Stimulated activated CD8-positive, alpha-beta memory T cell treated with anti-CD3 and anti-CD28 coated beads, Interleukin-15, amount 100 ng/mL, for 48 hours (primary cell): ENCODE measurements around the gene AMFR.

Source experiments
- DNase-seq, 2 donors: peaks; one replicate each; pipeline ENCODE4 v3.0.0-alpha.2; 2020; ENCODE audit warnings: low read depth in 2 of 2

The AMFR gene

GRCh38 chr16:56425439-56425832 is at the start of gene AMFR:
Gene AMFR (minus strand): TSS chr16:56425545. CDS start chr16:56425327, 218 bp downstream.
- DNase-seq, result peak; percentile 63 to 68

GRCh38 chr16:56470666-56471065 is 45.3 kb upstream of the AMFR start:
- DNase-seq, result no peak

- DNase-seq, result no peak
These were observed 44.9 kb upstream of the AMFR start for GRCh38 chr16:56470232-56470631.

- DNase-seq, result no peak
These were observed 44.4 kb upstream of the AMFR start for GRCh38 chr16:56469748-56470147.

DNA sequence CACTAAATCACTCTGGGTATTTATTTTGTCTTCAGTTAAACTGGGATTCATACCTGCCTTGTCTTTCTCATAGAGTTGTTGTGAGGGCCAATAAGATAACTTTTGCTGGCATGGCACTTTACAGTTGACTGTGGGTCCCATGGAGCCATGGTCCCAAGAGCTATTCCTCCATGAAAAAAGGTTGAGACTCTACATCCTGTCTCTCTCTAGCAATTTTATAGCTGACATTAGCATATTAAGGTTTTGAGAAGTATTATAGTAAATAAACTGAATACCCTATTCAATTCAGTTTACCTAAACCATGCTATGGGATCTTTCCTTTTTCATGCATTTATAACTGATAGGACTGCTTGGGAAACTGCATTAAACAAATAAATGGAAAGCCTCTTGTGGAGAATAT is 43.5 kb upstream of the AMFR start:
- DNase-seq, result no peak

DNA sequence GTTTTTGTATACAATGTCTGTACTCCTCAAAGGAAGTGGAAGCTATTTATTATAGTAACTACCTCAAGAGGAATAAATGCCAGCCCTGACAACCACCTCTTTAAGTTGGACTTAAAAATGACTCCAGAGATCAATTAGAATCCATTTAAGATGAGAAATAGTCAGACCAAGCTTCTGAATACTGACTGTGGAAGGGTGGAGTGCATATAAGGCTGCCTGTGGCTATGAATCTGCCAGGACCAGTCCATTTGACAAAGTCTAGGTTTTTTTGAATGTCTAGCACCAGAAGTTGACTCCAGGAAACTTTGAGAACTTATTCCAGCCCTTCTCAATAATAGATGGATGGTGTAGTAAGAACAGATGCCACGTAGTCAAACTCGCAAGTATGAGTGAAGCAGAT is 41.0 kb upstream of the AMFR start:
- no peak for DNase-seq

GRCh38 chr16:56463153-56463552 is 37.8 kb upstream of the AMFR start:
- no peak for DNase-seq

DNA sequence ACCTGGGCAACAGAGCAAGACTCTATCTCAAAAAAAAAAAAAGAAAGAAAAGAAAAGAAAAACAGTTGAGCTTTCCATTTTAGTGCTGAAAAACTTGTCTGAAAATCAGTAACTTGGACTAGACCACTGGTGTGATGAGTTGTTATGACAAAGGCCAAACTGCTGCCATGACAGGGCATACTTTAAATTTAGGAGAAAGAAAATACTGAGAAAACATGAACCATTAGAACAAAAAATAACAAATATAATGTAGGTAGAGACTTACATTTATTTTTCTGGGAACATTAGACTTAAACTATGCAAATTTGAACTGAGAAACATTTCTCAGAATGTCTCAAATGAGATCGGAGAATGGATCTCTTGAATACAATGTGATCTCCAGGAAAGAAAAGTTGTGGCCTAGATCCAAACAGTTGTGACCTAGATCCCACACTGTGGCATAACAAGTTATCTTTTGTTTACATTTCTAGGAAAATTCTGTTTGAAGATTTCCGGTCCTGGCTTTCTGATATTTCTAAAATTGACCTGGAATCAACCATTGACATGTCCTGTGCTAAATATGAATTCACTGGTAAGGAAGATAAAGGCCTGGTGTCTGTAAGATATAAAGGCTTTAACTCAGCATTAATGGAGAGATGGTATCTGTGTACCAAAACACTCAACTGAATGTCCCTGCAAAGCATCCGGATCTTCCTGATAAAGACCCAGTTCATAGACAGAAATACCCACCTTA is 36.9 kb upstream of the AMFR start:
- DNase-seq, result no peak

DNA sequence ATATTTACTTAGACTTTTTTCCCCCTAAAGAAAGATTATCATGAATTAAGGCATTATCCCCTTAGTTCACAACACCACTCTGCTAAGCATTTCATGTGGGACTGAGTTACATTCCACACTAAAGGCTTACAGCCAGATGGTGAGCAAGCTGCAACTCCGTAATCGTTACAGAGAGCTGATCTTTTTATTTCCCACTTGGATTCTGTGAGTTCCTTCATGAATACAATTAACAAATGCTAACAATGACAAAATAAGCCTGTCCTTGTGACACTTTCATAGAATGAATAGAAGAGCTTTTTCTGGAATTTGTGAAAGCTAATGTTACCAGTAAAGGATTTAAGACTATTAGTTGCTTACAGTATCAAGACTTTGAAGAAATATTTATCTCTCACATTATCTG is 34.8 kb upstream of the AMFR start:
- no peak for DNase-seq

- no peak for DNase-seq
These were observed 32.7 kb upstream of the AMFR start for GRCh38 chr16:56457927-56458470.

- no peak for DNase-seq
These were observed 26.7 kb upstream of the AMFR start for GRCh38 chr16:56451753-56452689.

DNA sequence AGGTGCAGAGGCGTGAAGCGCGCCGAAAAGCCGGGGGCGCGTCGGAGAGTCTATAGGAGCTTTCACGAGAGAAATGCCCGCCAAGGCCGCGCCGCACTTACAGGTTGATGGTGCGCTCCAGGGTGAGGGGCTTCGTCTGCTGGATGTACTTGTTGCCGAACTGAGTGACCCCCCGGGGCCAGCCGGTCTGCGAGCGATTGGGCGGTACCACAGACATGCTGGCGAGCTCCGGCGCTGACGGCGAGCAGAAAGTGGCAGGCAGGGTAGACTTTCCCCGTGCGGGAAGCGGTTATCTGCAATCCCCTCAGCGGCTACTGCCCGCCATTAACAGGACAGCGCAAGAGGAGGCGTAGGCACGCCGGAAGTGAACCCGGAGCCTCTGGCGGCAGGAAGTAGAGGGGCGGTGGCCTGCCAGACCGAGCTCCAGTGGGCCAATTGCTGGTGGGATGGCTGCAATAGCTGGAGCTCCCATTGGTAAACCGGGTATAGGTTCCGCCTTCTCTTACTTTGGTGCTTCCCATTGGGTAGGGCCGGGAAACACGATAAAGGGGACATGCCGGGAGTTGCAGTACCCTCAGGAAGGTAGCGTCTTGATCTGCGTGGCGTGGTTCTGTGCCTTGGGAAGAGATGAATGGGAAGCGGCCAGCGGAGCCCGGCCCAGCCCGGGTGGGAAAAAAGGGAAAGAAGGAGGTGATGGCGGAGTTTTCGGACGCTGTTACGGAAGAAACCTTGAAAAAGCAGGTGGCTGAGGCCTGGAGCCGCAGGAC is 25.8 kb upstream of the AMFR start, which contains the start of the genes NUDT21 and OGFOD1:
Gene NUDT21 (minus strand): TSS at position 347 of the 767 bp plus-strand sequence. CDS start 130 bp downstream, at position 217.
Gene OGFOD1 (plus strand): TSS at position 569 of the 767 bp plus-strand sequence. CDS start 59 bp downstream, at position 628.
- peak; percentile 89 to 90 for DNase-seq

- no peak for DNase-seq
These were observed 25.1 kb upstream of the AMFR start for GRCh38 chr16:56450275-56450985.

- DNase-seq, result no peak
These were observed 22.7 kb upstream of the AMFR start for GRCh38 chr16:56448005-56448404.

DNA sequence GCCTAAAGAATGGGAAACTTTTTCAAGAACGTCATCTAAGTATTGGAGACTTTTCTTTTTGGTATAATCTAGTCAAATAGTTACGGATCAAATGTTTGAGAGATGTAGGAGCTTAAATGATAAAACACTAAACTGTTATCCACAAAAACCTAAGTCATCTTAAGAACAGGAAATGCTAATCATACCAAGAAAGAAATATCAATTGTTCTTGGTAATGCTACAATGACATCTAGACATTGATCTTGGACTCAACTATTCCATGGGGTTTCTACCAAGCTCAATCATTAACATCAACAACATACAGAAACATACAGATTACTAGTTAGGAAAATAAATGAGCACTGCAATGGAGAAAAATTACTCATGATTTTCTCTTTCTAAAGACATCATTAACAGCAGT is 21.9 kb upstream of the AMFR start:
- no peak for DNase-seq

GRCh38 chr16:56438038-56438437 is 12.7 kb upstream of the AMFR start:
- no peak for DNase-seq

- DNase-seq, result no peak
These were observed 10.9 kb upstream of the AMFR start for GRCh38 chr16:56436258-56436657.

DNA sequence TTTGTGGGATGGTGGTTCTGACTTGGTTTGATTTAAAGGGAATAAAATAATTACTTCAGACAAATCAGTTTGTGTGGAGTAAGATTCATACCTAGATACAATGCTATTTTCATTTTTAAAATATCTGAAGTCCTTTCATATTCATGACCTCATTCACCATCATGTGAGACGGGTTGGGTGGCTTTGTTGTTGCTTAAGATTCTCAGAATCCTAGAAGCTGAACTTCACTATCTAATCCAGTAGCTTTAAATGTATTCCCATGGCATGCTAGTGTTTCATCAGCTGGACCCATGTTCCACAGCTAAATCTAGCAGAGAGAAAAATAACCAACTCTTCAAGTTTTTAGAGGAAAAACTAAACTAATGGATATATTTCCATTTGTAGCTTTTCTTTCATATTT is 2.7 kb upstream of the AMFR start:
- no peak for DNase-seq

DNA sequence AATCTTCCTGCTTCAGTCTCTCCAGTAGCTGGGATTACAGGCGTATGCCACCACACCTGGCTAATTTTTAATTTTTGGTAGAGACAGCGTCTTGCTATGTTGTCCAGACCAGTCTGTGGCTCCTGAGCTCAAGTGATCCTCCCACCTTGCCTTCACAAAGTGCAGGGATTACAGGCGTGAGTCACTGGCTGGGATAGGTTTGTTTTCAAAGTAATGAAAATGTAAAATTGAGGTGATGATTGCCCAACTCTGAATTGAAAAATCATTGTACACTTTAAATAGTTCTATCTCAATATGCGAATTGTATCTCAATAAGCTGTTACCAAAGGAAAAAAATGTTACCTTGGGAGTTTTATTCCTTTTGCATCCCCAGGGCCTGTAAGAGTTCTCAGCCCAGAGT is 1.2 kb upstream of the AMFR start:
- DNase-seq, result no peak

DNA sequence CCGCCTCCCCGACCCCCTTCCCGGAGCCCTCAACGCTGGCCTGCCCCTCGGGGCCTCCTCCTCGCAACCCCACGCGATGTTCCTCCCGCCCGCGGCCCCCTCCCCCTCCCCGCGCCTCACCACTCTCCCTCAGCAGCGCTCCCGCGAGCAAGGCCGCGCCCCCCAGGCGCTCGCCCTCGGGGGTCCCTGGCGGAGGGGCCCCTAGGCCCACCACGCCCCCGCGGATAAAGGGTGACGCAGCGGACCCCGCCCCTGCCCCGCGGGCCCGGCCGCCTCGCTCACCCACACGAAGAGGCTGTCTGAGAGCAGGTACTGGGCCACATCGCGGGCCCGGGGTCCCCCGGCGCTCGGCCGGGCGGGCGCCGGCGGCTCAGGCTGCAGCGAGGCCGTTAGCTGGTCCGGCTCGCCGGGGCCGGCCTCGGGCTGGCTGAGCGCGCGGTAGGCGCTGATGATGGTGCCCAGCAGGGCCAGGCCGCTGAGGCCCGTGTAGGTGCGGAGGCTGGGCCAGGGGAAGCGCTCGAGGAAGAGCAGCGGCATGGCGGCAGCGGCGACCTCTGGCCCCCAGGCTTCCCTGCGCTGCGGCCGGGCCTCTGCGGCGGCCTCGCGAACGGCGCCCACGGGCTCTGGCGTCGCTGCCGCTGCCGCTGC is 430 bp downstream of the AMFR start:
- peak; percentile 5 to 28 for DNase-seq

DNA sequence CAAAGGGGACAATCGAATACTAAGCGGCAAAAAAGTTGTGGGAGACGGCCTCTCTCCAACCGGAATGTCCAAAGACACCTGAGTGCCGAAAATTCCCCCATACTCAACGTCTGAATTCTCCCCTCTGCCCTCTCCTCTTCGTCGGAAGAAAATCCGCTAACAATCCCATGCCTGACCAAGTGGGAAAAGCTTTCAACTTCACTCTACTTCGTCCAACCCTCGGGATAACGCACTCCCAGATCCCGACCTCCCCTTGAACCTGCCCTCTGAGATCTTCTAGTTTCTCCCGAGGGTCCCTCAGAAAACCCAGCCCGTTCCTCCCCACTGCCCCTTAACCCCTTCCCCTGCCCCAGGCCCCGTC is 961 bp downstream of the AMFR start:
- DNase-seq, result no peak
